Fibroblast of skin of back (primary cell): ENCODE results near the gene UNC45B. TPM values are rescaled to one million over a fixed set of nuclear protein-coding genes. Genes with fewer than 3 reads are reported as not detected.
A peak's percentile ranks its signal among the peaks of the same experiment; 100 is the strongest.
"Not testable (repeated sequence)": the region's sequence is repeated elsewhere in the genome, so short reads cannot be mapped to it uniquely, and the experiment has no call there.

ENCODE experiments used
- DNase-seq: peaks from one replicate; pipeline ENCODE4 v3.0.0-alpha.2; 2013
- polyA plus RNA-seq, 2 experiments: library from polyadenylated mRNA; unstranded; fragments of 120-200 nt; gene quantifications; one replicate each; pipeline ENCODE4 v1.2.1, GENCODE V29; 2013; ENCODE audit not compliant: insufficient read length in 2 of 2

The UNC45B gene
- polyA plus RNA-seq (2013, experiment 1 of 2; ENCODE audit: insufficient read length): 0.42 TPM
- 0.38 TPM for polyA plus RNA-seq (2013, experiment 2 of 2; ENCODE audit: insufficient read length)

DNA sequence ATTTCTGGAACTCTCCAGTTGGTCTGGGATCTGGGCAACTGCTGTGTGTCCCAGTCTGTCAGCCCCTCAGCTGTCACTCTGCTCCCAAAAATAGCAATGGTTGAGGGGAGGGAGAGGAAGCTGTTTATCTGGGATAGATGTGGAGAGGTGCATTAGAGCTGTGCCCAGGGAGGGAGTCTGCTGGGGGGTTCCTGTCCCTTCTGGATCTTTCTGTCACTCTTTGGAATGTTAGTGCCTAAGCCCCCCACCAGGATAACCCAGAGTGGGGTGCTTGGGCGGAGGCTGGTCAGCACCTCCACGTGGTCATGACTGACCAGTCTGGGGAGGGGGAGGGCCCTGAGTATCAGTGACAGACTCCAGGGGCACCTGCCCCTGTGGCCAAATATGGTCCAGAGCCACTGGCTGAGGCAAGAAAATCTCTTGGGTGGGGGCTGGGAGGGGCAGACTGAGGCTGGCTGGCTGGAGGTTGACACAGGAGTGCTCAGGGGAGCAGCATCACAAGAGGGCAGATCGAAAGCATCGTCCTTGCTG, at the start of gene UNC45B:
Gene UNC45B, plus strand, starts transcription at position 443 of the 531 bp plus-strand sequence. CDS start 447 bp downstream, outside the sequence.
- DNase-seq: no peak

DNA sequence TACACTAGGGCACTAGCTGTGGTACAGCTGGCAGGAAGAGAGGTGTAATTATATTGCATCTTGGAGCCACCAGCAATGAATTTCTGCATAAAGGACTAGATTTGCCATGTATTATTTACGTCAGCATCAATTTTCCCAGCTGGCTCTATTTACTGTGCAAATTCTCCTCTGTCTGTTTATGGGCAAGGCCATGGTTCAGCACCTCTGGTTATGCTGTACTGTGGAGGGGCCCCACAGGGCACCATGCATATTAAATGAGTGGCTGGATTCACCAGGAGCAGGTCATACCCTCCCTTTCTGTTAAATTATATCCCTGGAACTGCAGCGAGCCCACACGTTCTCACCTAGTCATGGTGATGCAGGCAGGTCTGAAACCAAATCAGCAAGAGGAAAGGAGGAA, 47.7 kb upstream of the UNC45B start:
- DNase-seq: no peak

- DNase-seq: no peak
Measured at GRCh38 chr17:35101036-35101435, 46.6 kb upstream of the UNC45B start.

- no peak for DNase-seq
Measured at GRCh38 chr17:35101725-35102124, 45.9 kb upstream of the UNC45B start.

- no peak for DNase-seq
Measured at GRCh38 chr17:35103271-35103670, 44.3 kb upstream of the UNC45B start.

- DNase-seq: no peak
Measured at GRCh38 chr17:35104844-35105450, 42.7 kb upstream of the UNC45B start.

DNA sequence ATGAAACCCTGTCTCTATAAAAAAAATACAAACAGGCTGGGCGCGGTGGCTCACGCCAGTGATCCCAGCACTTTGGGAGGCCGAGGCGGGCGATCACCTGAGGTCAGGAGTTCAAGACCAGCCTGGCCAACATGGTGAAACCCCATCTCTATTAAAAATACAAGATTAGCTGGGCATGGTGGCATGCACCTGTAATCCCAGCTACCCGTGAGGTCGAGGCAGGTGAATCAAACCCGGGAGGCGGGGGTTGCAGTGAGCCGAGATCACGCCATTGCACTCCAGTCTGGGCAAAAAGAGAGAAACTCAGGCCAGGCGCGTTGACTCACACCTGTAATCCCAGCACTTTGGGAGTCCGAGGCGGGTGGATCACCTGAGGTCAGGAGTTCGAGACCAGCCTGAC, 36.8 kb upstream of the UNC45B start:
- DNase-seq: not testable (repeated sequence)

DNA sequence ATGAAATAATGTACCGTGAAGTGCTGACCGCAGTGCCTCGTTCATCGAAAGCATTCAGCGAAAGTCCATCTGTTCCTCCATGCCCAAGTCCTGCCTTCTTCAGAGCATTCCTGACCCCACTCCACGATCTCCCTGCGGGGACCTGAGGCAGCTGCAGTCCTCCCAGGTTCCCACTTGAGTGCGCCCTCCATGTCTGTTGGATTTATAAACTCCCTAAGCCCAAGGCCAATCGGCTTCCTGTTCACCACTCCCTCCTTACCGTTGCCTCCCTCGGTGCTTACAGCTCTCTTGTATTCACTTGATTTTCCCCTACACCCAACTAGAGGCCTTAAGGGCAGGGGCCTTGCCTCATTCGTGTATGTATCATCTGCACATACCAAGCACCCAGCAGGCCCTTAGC, 30.8 kb upstream of the UNC45B start:
- DNase-seq: no peak

GRCh38 chr17:35117984-35118383, 29.6 kb upstream of the UNC45B start:
- DNase-seq: peak; percentile 52

GRCh38 chr17:35119370-35120165, 28.0 kb upstream of the UNC45B start, which contains the start of gene RAD51D:
Gene RAD51D, minus strand, starts transcription at chr17:35119860. Its CDS starts 247 bp downstream, at chr17:35119613.
- peak; percentile 72 for DNase-seq

DNA sequence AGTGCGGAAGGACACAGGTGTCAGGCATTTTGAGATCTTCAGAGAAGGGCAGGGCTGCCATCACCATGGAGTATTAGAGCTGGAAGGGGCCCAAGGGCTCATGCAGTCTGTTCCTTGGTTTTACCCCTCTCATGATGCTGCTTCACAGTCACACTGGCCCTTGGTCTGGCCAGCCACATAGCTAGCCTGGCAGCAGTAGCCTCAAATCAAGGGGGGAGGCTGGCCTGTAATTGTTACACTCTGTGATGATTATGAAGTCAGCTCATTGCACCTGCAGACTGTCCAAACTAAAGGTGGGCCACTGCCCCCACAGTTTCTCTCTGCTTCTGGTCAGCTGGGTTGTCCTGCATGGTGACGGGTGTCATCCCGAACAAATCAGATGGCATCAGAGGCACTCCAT, 26.3 kb upstream of the UNC45B start, which contains the start of gene FNDC8:
Gene FNDC8, plus strand, starts transcription at position 301 of the 400 bp plus-strand sequence. Its CDS starts 79 bp downstream, at position 380.
- no peak for DNase-seq

DNA sequence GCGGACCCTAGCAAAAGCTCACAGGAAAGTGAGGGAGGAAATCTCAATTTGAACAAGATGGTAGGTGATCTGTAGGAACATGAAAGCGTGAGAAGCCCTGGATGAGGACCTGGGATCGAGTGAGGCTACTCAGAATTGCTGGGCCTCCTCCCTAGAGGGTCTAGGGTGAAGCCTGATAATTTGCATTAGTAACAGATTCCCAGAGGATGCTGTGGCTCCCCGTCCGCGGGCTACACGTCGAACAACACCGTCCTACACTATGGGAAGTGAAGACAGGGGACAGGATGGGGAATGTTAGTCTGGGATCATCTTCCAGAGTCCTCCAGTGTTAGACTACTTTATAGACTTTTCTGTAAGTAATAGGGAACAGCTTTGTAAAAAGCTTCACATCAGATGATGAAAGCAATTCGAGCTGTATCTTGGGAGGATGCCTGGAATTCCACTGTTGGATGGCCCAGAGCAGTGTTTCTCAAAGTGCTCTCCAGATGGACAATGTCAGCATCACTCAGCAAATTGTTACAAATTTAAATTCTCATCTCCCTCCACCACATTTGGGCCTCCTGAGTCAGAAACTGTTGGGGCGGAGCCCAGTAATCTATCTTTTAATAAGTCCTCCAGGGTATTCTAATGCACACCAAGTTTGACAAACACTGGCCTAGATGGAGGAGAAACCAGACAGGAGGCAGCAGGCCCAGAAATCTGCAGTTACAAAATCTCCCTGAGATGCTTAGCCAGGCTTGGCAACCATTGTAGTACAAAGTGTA, 19.7 kb upstream of the UNC45B start:
- peak; percentile 16 for DNase-seq

GRCh38 chr17:35129154-35129972, 18.3 kb upstream of the UNC45B start:
- DNase-seq: no peak

DNA sequence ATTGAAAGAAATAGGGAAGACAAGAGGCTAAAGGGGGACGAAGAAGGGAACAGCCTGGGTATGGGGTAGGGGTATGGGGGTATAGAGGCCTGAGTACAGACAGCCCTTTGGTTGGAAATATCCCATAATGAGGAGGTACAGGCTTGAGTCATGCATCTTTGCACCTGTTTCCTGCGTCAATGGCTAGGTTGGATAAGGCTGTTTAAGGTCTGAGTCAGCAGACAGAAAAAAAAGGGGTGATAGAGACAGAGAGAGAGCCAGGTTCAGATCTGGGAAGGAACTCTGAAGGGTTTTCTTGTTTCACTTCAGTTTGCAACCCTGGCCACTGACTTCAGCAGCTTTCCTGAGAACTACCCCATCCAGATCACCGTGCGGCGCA, 17.7 kb upstream of the UNC45B start:
- DNase-seq: no peak

DNA sequence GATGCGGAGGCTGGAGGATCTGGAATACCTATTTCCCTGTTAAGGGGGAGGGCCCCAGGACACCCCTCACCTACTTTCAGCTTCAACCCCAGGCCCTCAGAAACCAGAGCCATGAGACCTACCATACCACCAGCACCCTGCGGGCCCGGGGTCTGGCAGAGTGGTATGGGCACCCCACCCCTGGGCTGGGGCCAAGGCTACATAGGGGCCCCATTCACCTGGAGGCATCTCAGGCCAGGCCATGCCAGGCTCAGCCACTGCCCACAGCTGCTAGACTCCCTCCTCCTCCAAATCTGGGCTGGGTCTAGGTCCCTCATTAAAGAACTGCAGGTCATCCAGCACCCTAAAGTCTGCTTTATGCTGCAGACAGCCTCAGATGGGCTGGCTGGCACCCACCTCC, 17.2 kb upstream of the UNC45B start:
- no peak for DNase-seq

- DNase-seq: no peak
Measured at GRCh38 chr17:35132099-35132498, 15.5 kb upstream of the UNC45B start.

DNA sequence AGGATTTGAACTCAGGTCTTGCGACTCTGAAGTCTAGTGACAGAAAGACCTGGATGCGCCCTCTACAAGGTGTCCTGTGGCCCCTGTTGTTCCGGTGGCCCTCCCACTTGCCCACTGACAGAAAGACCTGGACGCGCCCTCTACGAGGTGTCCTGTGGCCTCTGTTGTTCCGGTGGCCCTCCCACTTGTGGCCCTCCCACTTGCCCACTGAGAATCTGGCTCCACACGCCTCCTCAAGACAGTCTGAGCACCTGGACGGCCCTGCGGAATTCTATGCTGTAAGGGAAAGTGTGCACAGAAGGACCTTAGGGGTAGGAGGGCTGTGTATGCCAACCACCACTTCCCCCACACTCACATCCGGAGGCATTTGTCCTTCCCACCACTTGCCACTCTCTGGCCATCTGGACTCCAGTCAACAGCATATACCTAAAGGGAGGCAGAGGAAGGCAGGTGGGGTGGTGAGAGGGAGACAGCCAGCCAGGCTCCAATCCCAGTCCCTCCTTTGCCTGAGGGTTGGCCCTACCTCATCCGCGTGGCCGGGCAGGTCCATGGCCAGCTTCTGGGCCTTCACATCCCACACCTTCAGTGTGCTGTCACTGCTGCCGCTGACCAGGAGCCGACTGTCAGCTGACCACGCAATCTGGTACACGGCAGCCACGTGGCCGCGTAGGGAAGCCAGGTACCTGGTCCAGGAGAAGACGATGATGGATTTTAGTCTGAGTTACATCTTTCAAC, 14.6 kb upstream of the UNC45B start:
- DNase-seq: no peak

- DNase-seq: no peak
Measured at GRCh38 chr17:35135322-35135721, 12.3 kb upstream of the UNC45B start.

GRCh38 chr17:35138218-35138617, 9.4 kb upstream of the UNC45B start:
- DNase-seq: no peak

GRCh38 chr17:35141681-35142466, 5.7 kb upstream of the UNC45B start, which contains the start of gene NLE1:
Gene NLE1, minus strand, starts transcription at chr17:35142303. Its CDS starts 28 bp downstream, at chr17:35142275.
- DNase-seq: peak; percentile 79
